IPS-18a (cell line): ENCODE data around the gene C16orf92.

ENCODE experiments used
- H3K27ac ChIP-seq: one replicate; pipeline ENCODE4 v1.5.1; 2013; ENCODE audit warnings: low read length
- H3K27me3 ChIP-seq: one replicate; pipeline ENCODE4 v1.6.1; 2013; ENCODE audit warnings: mild to moderate bottlenecking, low read length; ENCODE audit not compliant: control insufficient read depth, insufficient read depth
- H3K36me3 ChIP-seq: one replicate; pipeline ENCODE4 v1.6.1; 2013; ENCODE audit warnings: low read depth, low read length; ENCODE audit not compliant: control insufficient read depth
- H3K4me1 ChIP-seq: one replicate; pipeline ENCODE4 v1.6.1; 2013; ENCODE audit warnings: low read depth, low read length; ENCODE audit not compliant: control insufficient read depth
- H3K4me3 ChIP-seq: one replicate; pipeline ENCODE4 v1.5.1; 2013; ENCODE audit warnings: low read length
- H3K9ac ChIP-seq: one replicate; pipeline ENCODE4 v1.6.1; 2013; ENCODE audit warnings: mild to moderate bottlenecking, low read length, moderate library complexity
- H3K9me3 ChIP-seq: one replicate; pipeline ENCODE4 v1.6.1; 2013; ENCODE audit warnings: low read depth, low read length; ENCODE audit not compliant: control insufficient read depth

Gene C16orf92

GRCh38 chr16:30060346-30060745 is 37.3 kb downstream of the C16orf92 start:
- Histone ChIP-seq H3K27ac (no peak overlapping the region), H3K9ac (no peak overlapping the region), H3K4me3 (no peak overlapping the region), H3K9me3 (no peaks in the 10 kb centered on the region), H3K27me3 (no peaks in the 10 kb centered on the region), H3K36me3 (no peaks in the 10 kb centered on the region), H3K4me1 (peaks cover 10% of the 10 kb centered on the region)

- H3K9me3 ChIP-seq, result no peaks in the 10 kb centered on the region
- no peak overlapping the region for H3K9ac ChIP-seq
- H3K27me3 ChIP-seq, result no peaks in the 10 kb centered on the region
- H3K4me1 ChIP-seq, result peaks cover 10% of the 10 kb centered on the region
- no peak overlapping the region for H3K4me3 ChIP-seq
- no peak overlapping the region for H3K27ac ChIP-seq
- H3K36me3 ChIP-seq, result no peaks in the 10 kb centered on the region
Measured at GRCh38 chr16:30060836-30061554, 38.0 kb downstream of the C16orf92 start.

GRCh38 chr16:30063278-30063892 is 40.4 kb downstream of the C16orf92 start:
- H3K4me3 ChIP-seq, result peak overlapping the region; percentile 97
- no peak overlapping the region for H3K27ac ChIP-seq
- H3K9ac ChIP-seq, result peak overlapping the region; percentile 85
- H3K27me3 ChIP-seq, result no peaks in the 10 kb centered on the region
- peaks cover 16% of the 10 kb centered on the region for H3K36me3 ChIP-seq
- H3K9me3 ChIP-seq, result no peaks in the 10 kb centered on the region
- peaks cover 17% of the 10 kb centered on the region for H3K4me1 ChIP-seq

- peak overlapping the region; percentile 83 for H3K27ac ChIP-seq
Measured at GRCh38 chr16:30063893-30064728, 41.1 kb downstream of the C16orf92 start.

GRCh38 chr16:30064729-30065101 is 41.7 kb downstream of the C16orf92 start:
- H3K9me3 ChIP-seq, result no peaks in the 10 kb centered on the region
- H3K4me3 ChIP-seq, result peak overlapping the region; percentile 97
- peak overlapping the region; percentile 85 for H3K9ac ChIP-seq
- H3K36me3 ChIP-seq, result peaks cover 29% of the 10 kb centered on the region
- no peaks in the 10 kb centered on the region for H3K27me3 ChIP-seq
- peak overlapping the region; percentile 83 for H3K27ac ChIP-seq
- peaks cover 17% of the 10 kb centered on the region for H3K4me1 ChIP-seq

More at GRCh38 chr16:30063893-30064728, 41.1 kb downstream of the C16orf92 start:
- Histone ChIP-seq H3K36me3 (peaks cover 23% of the 10 kb centered on the region), H3K9me3 (no peaks in the 10 kb centered on the region), H3K9ac (peak overlapping the region; percentile 85), H3K27me3 (no peaks in the 10 kb centered on the region), H3K4me1 (peaks cover 17% of the 10 kb centered on the region), H3K4me3 (peak overlapping the region; percentile 97)

- H3K27ac ChIP-seq, result peak within 1 kb of the TSS; percentile 83
- H3K36me3 ChIP-seq, result peaks cover 35% of the 10 kb centered on the region
- peak within 1 kb of the TSS; percentile 85 for H3K9ac ChIP-seq
- H3K9me3 ChIP-seq, result no peaks in the 10 kb centered on the region
- peaks cover 17% of the 10 kb centered on the region for H3K4me1 ChIP-seq
- no peaks in the 10 kb centered on the region for H3K27me3 ChIP-seq
- H3K4me3 ChIP-seq, result peak within 1 kb of the TSS; percentile 97
Measured at GRCh38 chr16:30065102-30065942, 42.3 kb downstream of the C16orf92 start, which contains the start of gene ALDOA. TSS of gene ALDOA (plus strand) at chr16:30065760. CDS start at chr16:30066898, 1,138 bp downstream.

- no peaks in the 10 kb centered on the region for H3K9me3 ChIP-seq
- H3K27ac ChIP-seq, result peak overlapping the region; percentile 78
- H3K9ac ChIP-seq, result peak overlapping the region; percentile 85
- H3K36me3 ChIP-seq, result peaks cover 43% of the 10 kb centered on the region
- no peaks in the 10 kb centered on the region for H3K27me3 ChIP-seq
- peaks cover 15% of the 10 kb centered on the region for H3K4me1 ChIP-seq
- H3K4me3 ChIP-seq, result peak overlapping the region; percentile 97
Measured at GRCh38 chr16:30065943-30066760, 43.2 kb downstream of the C16orf92 start.

GRCh38 chr16:30066761-30067583 is 44.0 kb downstream of the C16orf92 start:
- peaks cover 14% of the 10 kb centered on the region for H3K4me1 ChIP-seq
- peaks cover 52% of the 10 kb centered on the region for H3K36me3 ChIP-seq
- peak overlapping the region; percentile 71 for H3K27ac ChIP-seq
- no peaks in the 10 kb centered on the region for H3K27me3 ChIP-seq
- H3K9ac ChIP-seq, result peak overlapping the region; percentile 85
- peak overlapping the region; percentile 97 for H3K4me3 ChIP-seq
- H3K9me3 ChIP-seq, result no peaks in the 10 kb centered on the region

GRCh38 chr16:30067584-30067916 is 44.6 kb downstream of the C16orf92 start:
- Histone ChIP-seq H3K9ac (no peak overlapping the region), H3K4me3 (peak overlapping the region; percentile 97), H3K27ac (no peak overlapping the region)

GRCh38 chr16:30068333-30068732 is 45.3 kb downstream of the C16orf92 start:
- peaks cover 11% of the 10 kb centered on the region for H3K4me1 ChIP-seq
- no peak overlapping the region for H3K9ac ChIP-seq
- peaks cover 56% of the 10 kb centered on the region for H3K36me3 ChIP-seq
- no peaks in the 10 kb centered on the region for H3K9me3 ChIP-seq
- H3K27me3 ChIP-seq, result no peaks in the 10 kb centered on the region
- no peak overlapping the region for H3K27ac ChIP-seq
- no peak overlapping the region for H3K4me3 ChIP-seq

More at GRCh38 chr16:30067584-30067916, 44.6 kb downstream of the C16orf92 start:
- Histone ChIP-seq H3K36me3 (peaks cover 56% of the 10 kb centered on the region), H3K9me3 (no peaks in the 10 kb centered on the region), H3K27me3 (no peaks in the 10 kb centered on the region), H3K4me1 (peaks cover 14% of the 10 kb centered on the region)
